ENCODE measurements around the gene RAB4B.
"Not testable (repeated sequence)": the region's sequence is repeated elsewhere in the genome, so short reads cannot be mapped to it uniquely, and the experiment has no call there.

RAB4B gene

DNA sequence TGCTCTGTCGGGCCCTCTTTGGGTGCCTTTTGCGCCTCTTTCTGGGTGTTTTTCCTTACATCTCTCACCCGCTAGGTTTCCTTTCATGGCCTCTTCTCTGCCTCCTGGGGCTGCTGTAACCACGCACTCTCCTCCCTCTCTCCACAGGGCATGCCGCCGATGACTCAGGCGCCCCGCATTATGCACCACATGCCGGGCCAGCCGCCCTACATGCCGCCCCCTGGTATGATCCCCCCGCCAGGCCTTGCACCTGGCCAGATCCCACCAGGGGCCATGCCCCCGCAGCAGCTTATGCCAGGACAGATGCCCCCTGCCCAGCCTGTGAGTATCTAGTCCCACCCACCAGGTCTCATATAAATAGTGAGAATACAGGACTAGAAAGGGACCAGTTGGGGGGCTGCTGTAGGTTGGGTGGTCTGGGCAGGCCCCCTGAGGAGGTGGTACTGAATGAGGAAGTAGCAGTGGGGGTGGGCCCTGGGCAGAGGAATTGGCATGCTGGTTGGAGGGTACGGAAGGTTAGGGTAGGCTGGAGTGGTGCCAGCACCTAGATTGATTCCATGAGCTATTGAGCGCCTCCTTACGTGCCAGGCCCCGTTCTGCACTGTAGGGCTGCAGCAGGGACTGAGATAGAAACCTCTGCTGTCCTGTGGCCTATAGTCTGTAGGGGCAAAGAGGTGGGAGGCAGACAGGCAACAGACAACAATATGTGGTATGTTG is 15.1 kb upstream of the RAB4B start:
- TF ChIP-seq YY1 (IDR thresholded peaks at IDR 0.05; ENCODE audit: insufficient read depth, insufficient read length): no peak
- Histone ChIP-seq H3K9me3 (ENCODE audit: insufficient read depth, low read length) (no peaks in the 10 kb centered on the region), H3K9ac (ENCODE audit: insufficient read length, low read depth) (no peak overlapping the region), H3K4me3 (ENCODE audit: insufficient read length, low read depth) (no peak overlapping the region), H3K36me3 (ENCODE audit: insufficient read depth, insufficient read length, low read length) (peaks cover 82% of the 10 kb centered on the region), H3K27me3 (ENCODE audit: insufficient read depth, insufficient read length) (no peaks in the 10 kb centered on the region), H3K4me1 (ENCODE audit: insufficient read depth, insufficient read length) (no peaks in the 10 kb centered on the region)
- DNase-seq (ENCODE audit: low read depth, low spot score): no peak

DNA sequence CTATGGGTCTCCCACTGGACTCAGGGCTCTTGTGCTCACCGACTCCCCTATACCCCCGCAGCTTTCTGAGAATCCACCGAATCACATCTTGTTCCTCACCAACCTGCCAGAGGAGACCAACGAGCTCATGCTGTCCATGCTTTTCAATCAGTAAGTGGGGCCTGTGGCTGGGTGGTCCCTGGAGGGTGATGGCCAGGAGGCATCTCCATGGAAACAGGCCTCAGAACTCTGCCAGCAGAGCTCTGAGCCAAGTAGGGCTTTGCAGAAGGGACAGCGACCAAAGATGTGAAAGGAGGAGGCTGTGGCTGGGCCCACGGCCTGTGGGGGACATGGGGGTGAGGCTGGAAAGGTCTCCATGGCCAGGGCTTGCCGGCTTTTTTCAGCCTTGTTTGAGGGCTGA is 14.5 kb upstream of the RAB4B start:
- DNase-seq (ENCODE audit: low read depth, low spot score): no peak
- no peaks in the 10 kb centered on the region for H3K9me3 ChIP-seq (ENCODE audit: insufficient read depth, low read length)
- H3K36me3 ChIP-seq (ENCODE audit: insufficient read depth, insufficient read length, low read length): peaks cover 77% of the 10 kb centered on the region
- H3K27me3 ChIP-seq (ENCODE audit: insufficient read depth, insufficient read length): no peaks in the 10 kb centered on the region
- TF ChIP-seq ZNF274 (IDR thresholded peaks at IDR 0.05; ENCODE audit: low read depth, low read length) (no peak), SUZ12 (IDR thresholded peaks at IDR 0.05; ENCODE audit: extremely low read depth, insufficient read depth, insufficient read length) (no peak), YY1 (IDR thresholded peaks at IDR 0.05; ENCODE audit: insufficient read depth, insufficient read length) (no peak)
- H3K4me3 ChIP-seq (ENCODE audit: insufficient read length, low read depth): no peak overlapping the region
- no peaks in the 10 kb centered on the region for H3K4me1 ChIP-seq (ENCODE audit: insufficient read depth, insufficient read length)
- no peak overlapping the region for H3K9ac ChIP-seq (ENCODE audit: insufficient read length, low read depth)

DNA sequence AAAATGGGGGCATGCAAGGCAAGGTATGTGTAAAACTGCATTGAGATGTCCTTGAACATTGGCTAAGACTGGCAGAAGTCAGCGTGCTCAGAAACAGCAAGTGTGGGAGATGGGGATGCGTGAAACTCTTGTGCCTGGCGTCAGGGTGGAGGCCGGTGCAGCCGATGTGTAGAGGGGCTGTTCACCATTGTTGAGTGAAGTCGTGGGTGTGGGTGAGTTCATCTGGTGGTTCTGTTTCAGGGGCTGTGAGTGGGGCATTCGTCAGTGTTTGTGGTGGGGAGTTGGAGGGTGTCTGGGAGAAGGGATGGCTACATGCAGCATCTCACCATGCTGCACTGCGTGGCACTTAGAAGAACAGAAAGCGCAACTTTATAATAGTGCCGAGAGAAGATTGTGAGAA is 14.1 kb upstream of the RAB4B start:
- TF ChIP-seq ZNF274 (IDR thresholded peaks at IDR 0.05; ENCODE audit: low read depth, low read length): no peak
- TF ChIP-seq YY1 (IDR thresholded peaks at IDR 0.05; ENCODE audit: insufficient read depth, insufficient read length): no peak
- no peak for TF ChIP-seq SUZ12 (IDR thresholded peaks at IDR 0.05; ENCODE audit: extremely low read depth, insufficient read depth, insufficient read length)
- H3K36me3 ChIP-seq (ENCODE audit: insufficient read depth, insufficient read length, low read length): peaks cover 80% of the 10 kb centered on the region
- no peak for DNase-seq (ENCODE audit: low read depth, low spot score)
- no peaks in the 10 kb centered on the region for H3K9me3 ChIP-seq (ENCODE audit: insufficient read depth, low read length)
- no peaks in the 10 kb centered on the region for H3K4me1 ChIP-seq (ENCODE audit: insufficient read depth, insufficient read length)
- no peak overlapping the region for H3K9ac ChIP-seq (ENCODE audit: insufficient read length, low read depth)
- H3K4me3 ChIP-seq (ENCODE audit: insufficient read length, low read depth): no peak overlapping the region
- H3K27me3 ChIP-seq (ENCODE audit: insufficient read depth, insufficient read length): no peaks in the 10 kb centered on the region

- not testable (repeated sequence) for H3K27me3 ChIP-seq (ENCODE audit: insufficient read depth, insufficient read length); DNase-seq (ENCODE audit: low read depth, low spot score); H3K4me1 ChIP-seq (ENCODE audit: insufficient read depth, insufficient read length); H3K9ac ChIP-seq (ENCODE audit: insufficient read length, low read depth); H3K4me3 ChIP-seq (ENCODE audit: insufficient read length, low read depth); H3K9me3 ChIP-seq (ENCODE audit: insufficient read depth, low read length)
- H3K36me3 ChIP-seq (ENCODE audit: insufficient read depth, insufficient read length, low read length): peaks cover 61% of the 10 kb centered on the region
Observed at GRCh38 chr19:40766385-40766784, 11.7 kb upstream of the RAB4B start.

DNA sequence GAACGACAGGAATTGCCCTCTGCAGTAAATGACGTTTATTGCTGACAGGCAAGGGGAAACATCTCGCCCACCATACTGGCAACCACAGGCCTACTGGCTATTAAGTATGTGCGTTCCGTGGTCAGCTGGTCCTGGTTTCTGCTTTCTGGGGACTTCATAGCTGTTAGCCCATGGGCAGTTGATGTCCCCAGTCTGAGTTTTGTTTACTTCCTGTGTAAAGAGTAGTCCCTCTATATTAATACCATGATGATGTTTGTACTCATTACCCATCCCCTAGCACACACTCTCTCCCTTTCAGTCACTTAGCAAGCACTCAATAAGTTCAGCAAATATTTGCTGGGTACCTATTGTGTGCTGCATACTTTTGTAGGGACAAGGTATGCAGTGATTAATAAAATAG is 9.2 kb upstream of the RAB4B start:
- H3K27me3 ChIP-seq (ENCODE audit: insufficient read depth, insufficient read length): no peaks in the 10 kb centered on the region
- H3K9me3 ChIP-seq (ENCODE audit: insufficient read depth, low read length): peaks cover 8% of the 10 kb centered on the region; the same call in 1 of the 2 replicates
- no peak for TF ChIP-seq ZNF274 (IDR thresholded peaks at IDR 0.05; ENCODE audit: low read depth, low read length)
- TF ChIP-seq YY1 (IDR thresholded peaks at IDR 0.05; ENCODE audit: insufficient read depth, insufficient read length): no peak
- TF ChIP-seq SUZ12 (IDR thresholded peaks at IDR 0.05; ENCODE audit: extremely low read depth, insufficient read depth, insufficient read length): no peak
- H3K4me3 ChIP-seq (ENCODE audit: insufficient read length, low read depth): no peak overlapping the region
- no peak for DNase-seq (ENCODE audit: low read depth, low spot score)
- peaks cover 43% of the 10 kb centered on the region for H3K36me3 ChIP-seq (ENCODE audit: insufficient read depth, insufficient read length, low read length)
- no peaks in the 10 kb centered on the region for H3K4me1 ChIP-seq (ENCODE audit: insufficient read depth, insufficient read length)
- no peak overlapping the region for H3K9ac ChIP-seq (ENCODE audit: insufficient read length, low read depth)

DNA sequence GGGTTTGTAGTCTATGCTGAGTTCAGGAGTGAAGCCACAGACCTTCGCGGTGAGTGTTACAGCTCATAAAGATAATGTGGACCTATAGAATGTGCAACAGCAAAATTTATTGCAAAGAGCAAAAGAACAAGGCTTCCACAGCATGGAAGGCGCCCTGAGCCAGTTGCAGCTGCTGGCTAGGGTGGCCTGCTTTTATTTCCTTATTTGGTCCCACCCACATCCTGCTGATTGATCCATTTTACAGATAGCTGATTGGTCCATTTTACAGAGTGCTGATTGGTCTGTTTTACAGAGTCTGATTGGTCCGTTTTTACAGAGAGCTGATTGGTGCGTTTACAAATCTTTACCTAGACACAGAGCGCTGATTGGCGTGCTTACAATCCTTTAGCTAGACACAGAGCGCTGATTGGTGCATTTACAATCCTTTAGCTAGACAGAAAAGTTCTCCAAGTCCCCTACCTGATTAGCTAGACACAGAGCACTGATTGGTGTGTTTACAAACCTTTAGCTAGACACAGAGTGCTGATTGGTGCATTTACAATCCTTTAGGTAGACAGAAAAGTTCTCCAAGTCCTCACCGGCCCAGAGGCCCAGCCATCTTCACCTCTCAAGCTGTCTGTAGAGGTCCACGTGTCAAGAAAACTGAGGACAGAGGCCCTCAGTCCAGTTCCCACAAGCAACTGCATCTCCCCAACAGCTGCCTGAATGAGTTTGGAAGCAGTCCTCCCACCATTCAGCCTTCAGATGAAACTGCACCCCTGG is 6.8 kb upstream of the RAB4B start:
- not testable (repeated sequence) for H3K4me1 ChIP-seq (ENCODE audit: insufficient read depth, insufficient read length); H3K27me3 ChIP-seq (ENCODE audit: insufficient read depth, insufficient read length); H3K9me3 ChIP-seq (ENCODE audit: insufficient read depth, low read length); DNase-seq (ENCODE audit: low read depth, low spot score); H3K9ac ChIP-seq (ENCODE audit: insufficient read length, low read depth); H3K4me3 ChIP-seq (ENCODE audit: insufficient read length, low read depth)
- peaks cover 30% of the 10 kb centered on the region for H3K36me3 ChIP-seq (ENCODE audit: insufficient read depth, insufficient read length, low read length)

DNA sequence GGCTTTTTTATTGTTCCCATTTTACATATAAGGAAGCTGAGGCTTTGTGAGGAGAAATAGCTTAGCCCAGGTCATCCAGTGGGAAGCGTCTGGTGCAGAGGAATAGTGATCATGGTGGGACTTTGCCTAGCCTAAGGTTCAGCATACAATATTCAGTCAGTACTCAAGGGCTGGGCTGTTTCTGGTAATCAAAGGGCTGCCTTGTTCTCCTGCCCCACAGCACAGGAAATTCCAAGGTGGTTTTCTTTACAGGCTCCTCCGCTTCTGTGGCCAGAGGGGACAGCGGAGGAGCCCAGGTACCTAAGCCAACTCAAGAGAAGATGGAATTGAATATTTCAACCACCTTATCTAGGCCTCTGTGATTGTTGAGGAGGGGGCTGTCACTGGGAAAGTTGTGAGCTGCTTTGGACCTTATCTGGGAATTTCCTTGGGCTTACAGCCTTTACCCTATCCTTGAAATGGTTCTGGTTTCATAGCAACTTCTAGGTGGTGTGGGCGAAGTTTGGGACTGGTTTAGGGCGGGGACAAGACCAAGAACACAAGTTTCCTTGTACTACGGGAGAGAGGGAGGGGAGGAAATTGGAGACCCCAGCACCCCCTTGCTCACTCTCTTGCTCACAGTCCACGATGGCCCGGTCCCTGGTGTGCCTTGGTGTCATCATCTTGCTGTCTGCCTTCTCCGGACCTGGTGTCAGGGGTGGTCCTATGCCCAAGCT is 3.0 kb upstream of the RAB4B start, which contains the start of gene MIA:
TSS of gene MIA (plus strand) at position 606 of the 716 bp plus-strand sequence. CDS start at position 628, 22 bp downstream.
- Histone ChIP-seq H3K4me1 (ENCODE audit: insufficient read depth, insufficient read length) (peaks cover 9% of the 10 kb centered on the region), H3K9ac (ENCODE audit: insufficient read length, low read depth) (no peak within 1 kb of the TSS), H3K36me3 (ENCODE audit: insufficient read depth, insufficient read length, low read length) (peaks cover 24% of the 10 kb centered on the region), H3K4me3 (ENCODE audit: insufficient read length, low read depth) (no peak within 1 kb of the TSS), H3K27me3 (ENCODE audit: insufficient read depth, insufficient read length) (no peaks in the 10 kb centered on the region), H3K9me3 (ENCODE audit: insufficient read depth, low read length) (peaks cover 8% of the 10 kb centered on the region; the same call in 1 of the 2 replicates)
- TF ChIP-seq YY1 (IDR thresholded peaks at IDR 0.05; ENCODE audit: insufficient read depth, insufficient read length) (no peak), ZNF274 (IDR thresholded peaks at IDR 0.05; ENCODE audit: low read depth, low read length) (no peak), SUZ12 (IDR thresholded peaks at IDR 0.05; ENCODE audit: extremely low read depth, insufficient read depth, insufficient read length) (no peak)
- no peak for DNase-seq (ENCODE audit: low read depth, low spot score)
